Lower leg skin (tissue), 3 donors: ENCODE measurements around the gene CFB.

Experiments used
- CTCF ChIP-seq, 3 donors: fragments of 450-650 bp; IDR thresholded peaks; one replicate each; pipeline ENCODE4 v1.5.1; 2016; ENCODE audit warnings: antibody characterized with exemption in 3 of 3, mild to moderate bottlenecking in 3 of 3, moderate library complexity in 2 of 3
- POLR2A ChIP-seq, 2 donors: fragments of 450-650 bp; IDR thresholded peaks; one replicate each; pipeline ENCODE4 v1.6.1; 2016 to 2017; ENCODE audit warnings: antibody characterized with exemption in 2 of 2, mild to moderate bottlenecking in 1 of 2, moderate library complexity in 1 of 2

- TF ChIP-seq CTCF (IDR thresholded peaks at IDR 0.05) (no peak), POLR2A (IDR thresholded peaks at IDR 0.05) (no peak)
These were observed 22.4 kb downstream of the CFB start for GRCh38 chr6:31968326-31968725.
